GM19043 (cell line): ENCODE results near the gene ZNF324.

Source experiments
- ATAC-seq: cut with Tn5 transposase; IDR thresholded peaks from one replicate; pipeline ENCODE4 v1.9.1; 2021; ENCODE audit warnings: low read depth; ENCODE audit not compliant: unreplicated experiment

ZNF324 gene

DNA sequence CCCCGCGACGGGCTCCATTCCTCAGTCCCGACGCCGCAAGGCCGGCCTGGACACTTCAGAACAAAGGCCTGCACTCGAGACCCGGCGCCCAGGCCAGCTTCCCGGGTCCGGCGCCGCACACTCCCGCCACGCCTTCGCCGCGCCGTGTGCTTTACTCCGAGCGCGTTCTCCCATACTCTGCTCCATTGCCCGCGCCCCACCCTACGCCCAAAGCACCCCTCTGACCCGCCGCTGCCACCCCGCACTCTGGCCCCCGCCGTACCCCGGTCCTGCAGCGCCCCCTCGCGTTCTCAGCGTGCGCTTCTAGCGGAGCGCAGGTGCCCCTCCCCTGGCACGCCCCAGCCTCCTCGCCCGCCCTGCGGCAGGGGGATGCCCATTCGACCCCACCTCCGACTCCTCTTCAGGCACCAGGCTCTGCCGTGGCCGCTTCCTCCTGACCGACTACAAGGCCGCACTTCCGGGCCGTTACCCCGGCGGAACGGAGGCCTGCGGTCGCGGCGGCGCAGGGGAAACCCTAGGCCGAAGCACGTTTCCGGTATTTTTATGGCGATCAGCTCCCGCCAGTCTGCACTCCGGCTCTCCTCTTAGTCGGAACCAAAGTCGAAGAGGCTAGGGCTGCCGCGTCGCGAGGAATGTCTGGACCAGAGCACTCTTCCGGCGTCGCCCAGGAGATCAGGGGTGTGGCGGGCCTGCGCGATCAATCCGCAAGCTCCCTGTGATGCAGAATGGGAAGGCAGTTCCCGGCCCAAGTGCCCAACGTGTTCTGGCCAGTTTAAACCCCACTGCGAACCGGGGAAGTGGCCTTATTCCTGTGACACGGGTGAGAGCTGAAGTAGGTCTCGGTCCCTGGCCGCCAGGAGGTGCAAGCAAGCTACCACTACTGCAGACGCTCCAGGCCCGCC lies 52.7 kb downstream of the ZNF324 start, which contains the start of gene ZBTB45:
Gene ZBTB45, minus strand, starts transcription at position 456 of the 902 bp plus-strand sequence. CDS start 2,137 bp downstream, outside the sequence.
- peak; percentile 67 for ATAC-seq

DNA sequence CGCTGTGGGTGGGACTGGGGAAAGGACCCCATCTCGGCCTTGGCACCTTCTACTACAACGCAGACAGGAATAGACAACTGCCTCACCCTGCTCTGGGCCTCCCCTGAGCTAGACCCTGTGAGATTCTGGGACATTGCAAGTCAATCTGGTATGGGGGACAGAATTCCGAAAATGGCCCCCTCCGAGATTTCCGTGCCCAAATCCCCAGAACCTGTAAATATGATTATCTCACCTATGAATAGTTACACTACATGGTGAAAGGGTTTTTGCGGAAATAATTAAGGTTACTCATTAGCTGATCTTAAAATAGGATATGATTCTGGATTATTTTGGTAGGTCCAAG lies 53.3 kb downstream of the ZNF324 start:
- no peak for ATAC-seq

DNA sequence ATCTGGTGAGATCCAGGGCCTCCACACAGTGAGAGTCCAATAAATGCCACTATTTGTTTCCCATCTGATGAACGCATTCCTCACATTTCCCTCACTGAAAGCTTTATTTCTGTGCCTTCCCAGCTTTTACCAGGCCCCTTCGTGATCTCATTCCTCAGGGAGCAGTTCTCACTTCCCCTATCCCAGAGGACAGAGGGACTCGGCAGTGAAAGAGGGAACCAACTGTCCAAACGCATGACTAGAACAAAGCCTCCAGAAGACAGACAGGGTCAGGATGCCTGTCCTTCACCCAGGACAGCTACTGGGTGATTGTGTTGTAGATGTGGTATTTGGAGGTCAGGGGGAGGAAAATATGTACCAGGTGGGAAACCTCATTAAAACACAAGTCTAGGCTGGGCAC lies 54.8 kb downstream of the ZNF324 start:
- no peak for ATAC-seq

DNA sequence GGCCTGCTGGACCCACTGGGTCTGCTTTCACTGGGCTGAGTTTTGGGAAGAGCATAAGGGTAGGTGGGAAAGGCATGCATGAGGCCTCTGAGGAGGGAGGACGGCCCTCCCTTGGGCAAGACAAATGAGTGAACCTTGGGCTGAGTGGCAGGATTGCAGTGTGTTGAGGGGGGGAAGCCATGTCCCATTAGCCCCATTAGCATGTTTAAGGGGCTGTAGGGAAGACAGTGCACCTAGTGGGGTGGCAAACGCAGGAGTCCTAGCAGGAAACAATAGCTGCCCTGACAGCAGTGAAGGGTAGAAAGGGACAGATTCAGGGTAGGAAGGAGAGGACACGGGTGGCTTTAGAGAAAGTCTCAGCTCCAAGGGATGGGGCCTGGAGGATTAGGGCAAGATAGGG lies 55.8 kb downstream of the ZNF324 start:
- ATAC-seq = no peak
